AG10803 (cell line): ENCODE results near the gene NPC1L1.
A peak's percentile ranks its signal among the peaks of the same experiment; 100 is the strongest.

Experiments
- DNase-seq: peaks from one replicate; pipeline ENCODE4 v3.0.0; 2010; ENCODE audit warnings: low read depth
- H3K4me3 ChIP-seq: 2 replicates; pipeline ENCODE4 v1.5.1; 2011; ENCODE audit warnings: mild to moderate bottlenecking, low read length, control low read depth
- TF ChIP-seq, protein P1 (sequence below): conservative IDR thresholded peaks from 2 replicates; pipeline ENCODE4 v1.5.1; 2011; ENCODE audit warnings: mild to moderate bottlenecking, low read length, control low read depth, inconsistent platforms

The NPC1L1 gene

DNA sequence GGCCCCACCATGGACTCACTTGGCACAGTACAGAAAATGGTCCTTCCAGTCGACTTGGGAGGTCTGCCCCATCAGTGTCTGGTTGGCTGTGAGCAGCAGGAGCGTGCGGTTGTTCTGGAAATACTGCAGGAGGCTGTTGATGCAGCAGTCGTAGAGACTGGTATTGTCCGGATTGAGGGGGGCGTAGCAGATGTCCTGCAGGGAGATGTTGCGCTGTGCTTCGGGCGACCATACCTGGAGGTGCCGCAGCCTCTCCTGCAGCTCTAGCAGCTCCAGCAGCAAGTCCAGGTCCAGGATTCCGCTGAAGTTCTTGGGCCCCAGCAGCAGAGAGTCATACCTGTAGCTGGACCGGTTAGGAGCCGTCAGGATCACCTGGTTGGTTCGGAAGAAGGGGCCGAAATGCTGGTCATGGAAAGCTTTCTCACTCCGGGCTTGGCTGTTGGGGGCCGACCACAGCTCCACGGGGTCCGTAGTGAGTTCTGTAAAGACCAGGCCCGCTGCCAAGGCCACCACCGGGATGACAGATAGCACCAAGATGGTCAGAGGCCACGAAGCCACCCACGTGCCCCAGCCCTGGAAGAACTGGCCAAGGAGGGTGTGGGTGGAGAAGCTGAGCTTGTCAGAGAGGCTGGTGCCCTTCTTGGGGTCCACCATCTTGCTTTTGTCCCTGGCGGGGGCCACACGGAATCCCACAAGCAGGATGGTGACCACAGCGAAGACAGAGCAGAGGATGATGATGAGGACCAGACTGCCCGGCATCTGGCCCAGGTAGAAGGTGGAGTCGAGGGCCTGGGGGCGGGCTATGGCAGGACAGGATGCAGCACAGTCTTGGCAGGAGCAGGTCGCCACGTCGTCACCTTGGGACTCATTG is 2.1 kb downstream of the NPC1L1 start:
- TF ChIP-seq, protein P1, sequence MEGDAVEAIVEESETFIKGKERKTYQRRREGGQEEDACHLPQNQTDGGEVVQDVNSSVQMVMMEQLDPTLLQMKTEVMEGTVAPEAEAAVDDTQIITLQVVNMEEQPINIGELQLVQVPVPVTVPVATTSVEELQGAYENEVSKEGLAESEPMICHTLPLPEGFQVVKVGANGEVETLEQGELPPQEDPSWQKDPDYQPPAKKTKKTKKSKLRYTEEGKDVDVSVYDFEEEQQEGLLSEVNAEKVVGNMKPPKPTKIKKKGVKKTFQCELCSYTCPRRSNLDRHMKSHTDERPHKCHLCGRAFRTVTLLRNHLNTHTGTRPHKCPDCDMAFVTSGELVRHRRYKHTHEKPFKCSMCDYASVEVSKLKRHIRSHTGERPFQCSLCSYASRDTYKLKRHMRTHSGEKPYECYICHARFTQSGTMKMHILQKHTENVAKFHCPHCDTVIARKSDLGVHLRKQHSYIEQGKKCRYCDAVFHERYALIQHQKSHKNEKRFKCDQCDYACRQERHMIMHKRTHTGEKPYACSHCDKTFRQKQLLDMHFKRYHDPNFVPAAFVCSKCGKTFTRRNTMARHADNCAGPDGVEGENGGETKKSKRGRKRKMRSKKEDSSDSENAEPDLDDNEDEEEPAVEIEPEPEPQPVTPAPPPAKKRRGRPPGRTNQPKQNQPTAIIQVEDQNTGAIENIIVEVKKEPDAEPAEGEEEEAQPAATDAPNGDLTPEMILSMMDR, result no peak
- H3K4me3 ChIP-seq, result no peak overlapping the region
- DNase-seq, result no peak

DNA sequence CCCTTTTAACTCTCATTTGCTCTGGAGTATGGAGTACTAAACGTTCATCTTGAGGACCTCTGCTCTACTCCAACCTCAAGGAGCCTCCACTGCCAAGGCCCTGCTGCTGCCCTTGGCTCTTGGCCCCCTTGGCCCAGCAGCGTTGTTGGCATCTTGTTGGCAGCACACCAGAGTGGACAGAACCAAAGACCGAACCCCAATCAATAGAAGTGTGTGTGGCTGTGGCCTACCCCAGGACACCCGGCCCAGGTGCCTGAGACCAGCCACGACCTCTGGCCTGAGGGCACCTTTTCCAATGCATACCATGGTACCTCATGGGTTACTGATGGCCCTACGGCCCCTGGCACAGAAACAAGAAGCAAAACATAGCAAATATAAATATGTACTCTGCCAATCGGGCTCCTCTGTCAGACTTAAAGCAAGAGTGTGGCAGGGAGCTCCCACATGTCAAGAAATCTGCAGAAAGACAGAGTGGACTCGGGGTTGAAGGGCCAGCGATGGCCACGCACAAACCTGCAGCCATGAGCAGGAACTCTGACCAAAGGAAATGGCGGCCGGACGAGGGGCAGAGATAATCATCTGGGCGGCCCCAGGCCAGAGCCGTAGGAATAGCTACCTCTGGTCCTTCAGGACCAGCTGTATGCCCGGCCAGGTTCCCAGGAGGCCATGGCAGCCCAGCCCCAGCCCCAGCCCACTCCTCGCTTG is 2.9 kb downstream of the NPC1L1 start:
- no peak for DNase-seq
- TF ChIP-seq, protein P1, result no peak
- no peak overlapping the region for H3K4me3 ChIP-seq

- H3K4me3 ChIP-seq, result no peak overlapping the region
- no peak for DNase-seq
- TF ChIP-seq, protein P1, result no peak
These were observed 3.7 kb downstream of the NPC1L1 start for GRCh38 chr7:44537442-44537841.

- no peak overlapping the region for H3K4me3 ChIP-seq
- DNase-seq, result no peak
- TF ChIP-seq, protein P1, result no peak
These were observed 5.0 kb downstream of the NPC1L1 start for GRCh38 chr7:44536090-44536489.

DNA sequence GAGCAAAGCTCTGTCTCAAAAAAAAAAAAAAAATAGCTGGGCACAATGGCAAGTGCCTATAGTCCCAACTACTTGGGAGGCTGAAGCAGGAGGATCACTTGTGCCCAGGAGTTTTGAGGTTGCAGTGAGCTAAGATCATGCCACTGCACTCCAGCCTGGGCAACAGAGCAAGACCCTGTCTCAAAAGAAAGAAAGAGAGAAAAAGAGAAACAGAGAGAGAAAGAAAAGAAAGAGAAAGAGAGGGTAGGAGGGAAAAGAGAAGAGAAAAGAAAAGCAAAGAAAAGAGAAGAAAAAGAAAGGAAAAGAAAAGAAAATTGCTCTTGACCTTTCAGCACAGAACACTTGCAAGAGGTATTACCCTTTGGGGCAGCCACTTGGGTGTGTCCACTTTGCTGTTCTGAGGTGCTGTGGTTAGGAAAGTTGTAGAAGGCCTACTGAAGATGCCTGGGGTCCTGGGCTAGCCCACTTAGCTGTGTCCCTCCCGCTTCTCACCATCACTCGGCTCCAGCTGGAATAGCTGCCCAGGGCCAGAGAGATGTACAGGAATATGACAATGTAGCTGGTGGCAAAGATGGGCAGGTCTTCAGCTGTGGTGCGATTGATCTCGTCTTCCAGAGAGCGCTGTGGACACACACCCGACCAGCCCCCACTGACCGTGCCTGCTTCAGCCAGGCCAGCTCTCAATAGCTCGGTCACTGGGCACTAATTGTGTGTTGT is 5.6 kb downstream of the NPC1L1 start:
- DNase-seq, result no peak
- TF ChIP-seq, protein P1, result no peak
- no peak overlapping the region for H3K4me3 ChIP-seq

DNA sequence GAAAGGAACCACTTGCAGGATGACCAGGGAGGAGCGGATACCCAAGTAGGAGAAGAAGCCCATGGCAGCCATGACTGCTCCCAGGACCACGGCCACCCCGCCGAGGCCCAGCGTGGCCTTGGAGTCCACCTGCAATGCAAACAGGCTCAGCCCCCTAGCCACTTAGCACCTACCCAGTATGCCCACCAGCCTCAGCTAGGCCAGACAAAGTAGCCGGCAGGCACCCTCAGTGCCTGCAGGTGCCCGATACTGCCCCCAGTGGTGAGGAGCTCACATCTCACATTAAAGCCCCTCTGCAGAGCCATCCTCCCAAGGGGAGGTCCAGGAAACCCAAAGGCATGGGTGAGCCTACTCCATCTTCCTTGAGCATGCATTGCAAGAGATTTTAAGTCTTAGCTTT is 6.6 kb downstream of the NPC1L1 start:
- TF ChIP-seq, protein P1, result peak; percentile 45
- DNase-seq, result no peak
- H3K4me3 ChIP-seq, result no peak overlapping the region
